GM18907 (cell line): Measurements from ENCODE around the gene USH2A.

ENCODE experiments used
- ATAC-seq: cut with Tn5 transposase; IDR thresholded peaks from one replicate; pipeline ENCODE4 v1.9.1; 2021; ENCODE audit warnings: mild to moderate bottlenecking, moderate library complexity; ENCODE audit not compliant: unreplicated experiment

USH2A gene

DNA sequence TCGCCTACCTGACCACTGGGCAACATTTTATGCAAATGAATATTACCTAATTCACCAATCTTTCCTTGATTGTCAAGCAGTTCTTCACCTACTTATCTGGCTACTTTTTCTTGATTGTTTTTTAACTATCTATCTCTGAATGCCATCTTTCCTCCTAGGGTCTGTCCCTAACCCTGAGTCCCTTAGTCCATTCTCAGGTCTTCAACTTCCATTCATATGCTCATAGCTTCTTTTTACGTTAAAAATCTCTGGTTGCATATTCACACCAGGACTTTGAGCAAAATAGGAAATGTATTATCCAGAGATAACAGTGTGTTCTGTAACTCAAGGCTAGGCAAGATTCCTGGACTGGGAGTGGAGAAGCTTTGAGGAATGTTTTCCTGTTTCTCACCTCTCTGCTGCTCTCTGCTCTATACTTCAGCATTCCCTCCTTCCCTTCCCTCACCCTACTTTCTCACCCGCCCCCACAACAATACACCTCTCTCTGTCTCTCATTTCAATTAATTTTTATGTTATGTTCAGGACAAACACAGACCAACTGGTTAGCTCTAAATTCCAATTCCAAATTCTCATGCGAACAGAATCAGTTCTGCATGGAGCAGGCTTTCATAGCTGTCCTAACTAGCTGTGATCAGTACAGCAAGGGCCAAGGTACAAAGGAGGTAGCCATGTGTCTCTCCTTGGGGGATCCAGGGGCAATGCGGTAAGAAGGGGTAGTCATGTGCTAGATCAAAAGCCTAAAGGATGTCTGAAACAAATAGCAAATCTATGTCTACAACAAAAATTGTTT, 278.4 kb downstream of the USH2A start:
- ATAC-seq, result no peak

DNA sequence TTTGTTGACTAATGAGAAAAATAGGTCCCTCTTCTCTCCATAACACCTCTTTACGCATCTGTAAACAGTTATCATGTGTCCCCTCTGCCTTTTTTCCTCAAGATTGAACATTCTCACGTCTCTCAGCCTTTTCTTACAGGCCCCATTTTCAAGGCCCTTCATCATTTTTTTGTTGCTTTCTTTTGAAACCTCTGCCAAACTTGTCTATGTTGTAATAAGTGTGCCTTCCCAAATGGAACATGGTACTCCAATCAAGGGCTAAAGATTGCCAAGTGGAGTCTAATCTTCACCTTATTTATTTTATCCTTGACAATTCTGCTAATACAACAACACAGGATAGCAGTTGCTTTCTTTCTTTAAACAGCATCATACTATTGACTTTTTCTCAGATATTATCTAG, 280.3 kb downstream of the USH2A start:
- ATAC-seq, result no peak

DNA sequence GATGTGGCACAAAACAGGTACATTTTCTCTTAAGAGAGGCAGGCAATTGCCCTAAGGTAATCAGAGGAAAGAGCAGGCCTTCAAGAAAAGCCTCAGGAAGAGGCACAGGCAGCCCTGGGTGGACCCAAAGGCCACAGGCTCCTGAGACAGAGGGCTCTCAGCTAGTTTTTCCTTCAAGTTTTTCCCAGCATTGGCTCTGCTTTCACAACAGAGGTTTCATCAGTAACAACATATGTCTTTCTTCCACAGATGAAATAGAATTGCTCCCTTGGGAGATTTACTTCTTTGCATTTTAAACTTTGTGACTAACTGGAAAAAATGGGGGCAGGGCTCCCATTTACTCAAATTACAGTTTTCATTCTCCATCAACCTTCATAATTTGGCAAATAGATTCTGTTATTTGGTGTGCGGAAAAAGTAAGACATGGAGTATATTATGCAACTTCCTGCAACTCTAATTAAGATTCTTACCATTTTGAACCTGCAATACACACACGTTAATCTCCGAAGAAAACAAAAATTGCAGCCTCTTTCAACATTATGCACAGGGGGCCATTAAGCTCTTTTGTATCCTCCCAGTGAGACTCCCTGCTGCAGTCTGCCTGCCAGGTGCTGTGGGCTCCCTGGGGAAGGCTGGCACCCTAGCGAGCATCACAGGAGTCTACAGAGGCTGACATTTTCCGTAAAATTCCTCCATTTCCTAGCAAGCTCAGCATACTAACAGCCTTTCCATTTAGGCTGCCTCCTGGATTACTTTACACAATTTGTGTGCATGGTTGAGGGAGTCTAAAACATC, 282.3 kb downstream of the USH2A start:
- no peak for ATAC-seq

DNA sequence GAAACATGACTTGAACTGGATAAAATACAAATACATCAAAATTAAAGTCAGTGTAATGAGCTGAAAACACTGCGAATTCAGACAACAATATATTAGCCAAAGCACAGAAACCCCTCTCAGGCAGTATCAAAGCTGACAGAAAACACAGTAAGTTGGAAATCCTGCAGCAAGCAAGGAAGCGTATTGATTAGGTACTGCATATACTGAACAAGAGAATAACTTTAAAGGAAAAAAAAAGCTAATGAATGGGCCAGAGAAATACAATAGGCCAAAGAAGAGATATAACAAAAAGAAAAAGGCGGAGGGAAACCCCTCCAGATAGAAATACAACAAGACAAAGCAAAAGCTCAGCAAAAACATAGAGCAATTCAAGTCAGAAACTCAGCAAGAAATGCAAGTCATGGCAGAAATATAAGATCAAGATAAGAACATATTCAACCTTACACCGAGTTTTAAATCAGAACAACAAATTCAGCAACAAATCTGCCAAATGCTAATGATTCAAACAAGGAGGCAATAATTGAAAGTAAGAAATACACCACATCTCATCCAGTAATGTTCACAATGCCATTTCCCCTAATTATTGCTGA, 299.0 kb downstream of the USH2A start:
- no peak for ATAC-seq

DNA sequence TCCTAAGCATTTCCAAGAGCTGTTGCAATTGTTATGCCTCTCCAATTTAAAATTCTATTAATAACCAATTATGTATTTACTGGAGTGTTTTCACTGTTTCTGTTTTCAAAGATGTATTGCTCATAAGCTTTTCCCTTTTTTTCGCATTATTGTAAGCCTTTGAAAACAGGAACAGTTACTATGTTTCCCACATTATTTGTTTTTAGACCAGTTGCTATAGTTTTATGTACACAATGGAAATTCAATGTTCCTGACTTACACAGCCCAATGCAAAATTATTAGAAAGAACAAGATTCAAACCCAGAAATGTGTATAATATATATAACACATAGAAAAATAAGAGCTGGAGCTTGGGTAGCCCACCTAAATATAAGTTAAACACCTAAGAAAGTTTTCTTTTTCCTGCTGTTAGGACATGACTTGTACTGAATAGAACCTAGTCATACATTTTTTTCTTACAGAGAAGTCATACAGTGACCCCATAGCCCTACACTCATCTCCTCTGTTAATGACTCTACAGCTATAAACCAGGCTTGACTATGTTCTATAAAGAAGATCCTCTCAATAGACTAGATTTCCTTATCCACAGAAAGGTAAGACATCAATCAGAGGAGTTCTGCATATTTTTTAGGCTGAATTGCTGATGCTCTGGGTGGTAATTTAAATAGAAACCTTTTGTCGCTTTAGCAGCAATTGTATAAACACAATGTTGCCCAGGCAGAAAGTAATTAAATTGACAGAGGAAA, 299.6 kb downstream of the USH2A start:
- no peak for ATAC-seq

DNA sequence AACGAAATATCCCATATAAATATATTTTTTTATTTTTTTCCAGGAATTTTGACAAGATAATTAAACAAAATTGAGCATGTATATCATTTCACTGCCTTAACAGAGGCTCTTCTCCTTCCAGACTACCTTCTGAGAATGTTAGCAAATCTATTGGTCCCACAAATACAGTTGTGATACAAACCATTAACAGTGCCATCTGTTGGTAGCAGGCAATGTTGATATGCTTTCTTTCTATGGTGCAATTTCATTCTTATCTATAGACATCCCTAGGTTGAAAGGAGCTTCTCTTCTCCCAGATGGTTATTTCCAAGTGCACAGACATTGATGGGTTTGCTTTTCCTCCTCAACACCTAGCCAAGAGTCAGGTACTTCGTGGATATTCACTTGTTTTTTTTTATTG, 303.6 kb downstream of the USH2A start:
- ATAC-seq, result no peak

DNA sequence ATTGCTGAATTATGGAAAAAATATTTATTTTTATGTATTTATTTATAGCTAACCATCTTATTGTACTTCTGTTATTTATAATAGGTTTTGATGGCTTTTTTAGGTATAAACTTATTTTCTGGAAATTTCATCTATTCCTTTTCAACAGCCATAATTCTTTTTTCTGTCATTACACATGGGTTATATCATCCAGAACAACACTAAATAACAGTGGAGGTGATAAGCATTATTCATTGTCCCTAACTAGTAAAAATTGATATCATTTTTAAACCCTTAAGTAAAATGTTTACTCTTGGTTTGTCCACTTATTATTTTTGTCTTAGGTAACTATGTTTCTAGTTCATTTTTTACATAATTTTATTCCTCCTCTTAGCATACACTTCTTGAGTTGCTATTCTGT, 309.1 kb downstream of the USH2A start:
- no peak for ATAC-seq

DNA sequence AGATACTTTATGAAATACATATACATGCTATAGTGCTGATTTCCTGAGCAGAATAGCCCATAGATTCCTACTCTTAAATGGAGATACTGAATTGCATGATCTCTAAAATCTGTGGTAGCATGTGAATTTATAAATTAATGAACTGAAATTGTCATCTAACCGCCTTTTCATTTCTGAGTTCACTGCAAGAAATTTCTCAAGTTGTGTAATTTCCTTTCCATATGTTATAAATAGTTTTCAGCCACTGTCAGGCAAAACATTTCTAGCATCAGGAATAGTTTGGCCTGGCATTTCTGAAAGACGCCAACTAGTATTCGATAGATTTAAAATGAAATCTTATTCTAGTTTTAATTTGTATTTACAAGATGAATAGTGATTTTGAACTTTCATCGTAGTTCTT, 310.1 kb downstream of the USH2A start:
- ATAC-seq, result no peak

DNA sequence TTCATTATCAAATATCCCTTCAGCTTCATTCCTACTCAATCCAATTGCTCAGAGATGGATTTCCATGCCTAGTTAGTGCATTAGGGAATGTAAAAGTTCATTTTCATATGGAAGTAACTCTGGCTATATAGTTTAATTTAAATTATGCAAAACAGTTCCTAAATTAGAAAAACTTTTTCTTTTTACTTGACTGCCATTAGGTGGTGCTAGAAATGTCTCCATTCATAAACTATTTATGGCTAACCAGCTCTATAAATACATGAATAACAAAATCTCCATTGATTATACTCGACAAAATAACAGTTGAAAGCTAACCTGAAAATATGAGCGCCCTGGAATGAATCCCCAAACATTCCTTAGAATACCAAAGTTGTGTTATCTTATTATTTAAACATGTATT, 311.4 kb downstream of the USH2A start:
- no peak for ATAC-seq

DNA sequence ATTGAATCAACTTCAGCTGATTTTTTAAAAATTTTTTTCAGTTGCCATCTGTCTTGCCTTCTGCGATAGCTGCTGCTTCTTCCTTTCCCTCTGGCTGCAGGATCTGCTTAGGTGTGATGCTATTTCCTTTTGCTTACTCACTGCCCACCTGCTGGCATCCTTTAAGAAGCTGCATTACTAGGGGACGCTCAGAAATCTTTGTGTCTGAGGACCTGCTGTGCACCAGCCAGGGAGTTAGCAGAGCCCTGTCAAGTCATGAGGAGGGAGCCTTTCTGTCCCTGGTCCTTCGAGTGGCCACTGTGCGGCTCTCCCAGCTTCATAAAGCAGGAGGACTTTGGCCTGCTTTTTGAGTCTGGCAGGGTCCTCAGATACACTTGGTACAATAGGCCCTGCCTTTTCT, 327.8 kb downstream of the USH2A start:
- no peak for ATAC-seq

DNA sequence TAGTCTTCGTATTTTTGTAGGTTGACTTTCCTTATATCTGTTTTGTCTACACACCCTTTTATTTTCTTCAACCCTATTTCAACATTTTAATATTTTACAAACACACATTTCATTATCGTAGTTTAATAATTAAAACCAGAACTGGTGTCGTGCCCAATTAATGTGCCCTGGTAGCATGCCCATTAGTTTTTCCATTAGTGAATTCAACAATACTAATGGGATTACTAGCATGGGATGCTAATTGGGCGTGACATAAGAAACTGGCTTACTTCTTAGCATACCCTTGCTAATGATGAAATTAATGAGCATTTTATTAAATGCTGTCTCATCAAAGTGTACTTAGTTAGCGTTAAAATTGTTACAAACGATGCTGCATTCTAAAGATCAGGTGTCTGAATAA, 332.7 kb downstream of the USH2A start:
- no peak for ATAC-seq

DNA sequence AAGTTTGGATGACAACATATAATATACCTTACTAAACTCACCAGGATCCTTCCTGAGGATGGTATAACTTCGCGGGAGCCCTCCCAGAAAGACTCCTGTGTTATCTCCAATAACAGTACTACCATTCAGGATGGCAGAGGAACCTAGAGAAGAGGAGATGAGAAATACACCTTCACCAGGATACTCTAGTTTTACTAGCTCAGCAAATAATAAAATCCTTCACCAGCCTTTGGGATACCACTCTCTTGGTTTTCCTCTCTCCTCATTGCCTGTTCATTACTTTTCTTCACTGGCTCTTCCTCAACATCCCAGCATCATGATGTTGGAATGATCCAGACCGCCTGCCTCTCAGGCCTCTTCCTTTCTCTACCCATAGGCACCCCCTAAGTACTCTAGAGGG, 336.6 kb downstream of the USH2A start:
- ATAC-seq, result no peak

DNA sequence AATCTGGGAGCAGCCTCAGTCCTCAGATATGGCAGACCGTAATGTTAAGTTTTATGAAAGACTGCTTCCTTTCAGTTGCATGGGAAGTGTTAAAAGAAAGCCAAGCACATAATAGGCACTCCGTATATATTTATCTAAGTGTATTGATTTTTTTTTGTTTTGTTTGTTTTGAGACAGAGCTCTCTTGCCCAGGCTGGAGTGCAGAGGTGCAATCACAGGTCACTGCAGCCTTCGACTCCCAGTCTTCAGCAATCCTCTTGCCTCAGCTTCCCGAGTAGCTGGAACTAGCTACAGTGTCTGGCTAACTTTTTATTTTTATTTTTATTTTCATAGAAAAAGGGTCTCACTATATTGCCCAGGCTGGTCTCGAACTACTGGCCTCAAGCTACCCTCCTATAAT, 341.8 kb downstream of the USH2A start:
- ATAC-seq, result no peak

DNA sequence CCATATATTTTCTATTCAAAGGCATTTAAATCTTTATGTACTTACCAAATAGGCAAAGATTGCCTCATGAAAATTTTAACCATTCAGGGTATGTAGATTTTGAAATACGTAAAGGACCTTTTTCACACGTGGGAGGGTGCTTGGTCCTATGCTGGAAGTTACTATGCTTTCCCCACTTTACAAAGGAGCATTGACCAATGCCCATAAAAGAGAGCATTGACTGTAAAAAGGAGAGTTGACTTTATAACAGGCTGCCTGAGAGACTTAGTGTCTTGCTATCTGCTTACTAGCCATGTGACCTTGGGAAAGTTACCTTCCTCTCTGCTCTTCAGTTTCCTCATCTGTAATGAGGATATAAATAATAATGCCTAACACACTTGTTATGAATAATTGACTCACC, 346.5 kb downstream of the USH2A start:
- no peak for ATAC-seq

DNA sequence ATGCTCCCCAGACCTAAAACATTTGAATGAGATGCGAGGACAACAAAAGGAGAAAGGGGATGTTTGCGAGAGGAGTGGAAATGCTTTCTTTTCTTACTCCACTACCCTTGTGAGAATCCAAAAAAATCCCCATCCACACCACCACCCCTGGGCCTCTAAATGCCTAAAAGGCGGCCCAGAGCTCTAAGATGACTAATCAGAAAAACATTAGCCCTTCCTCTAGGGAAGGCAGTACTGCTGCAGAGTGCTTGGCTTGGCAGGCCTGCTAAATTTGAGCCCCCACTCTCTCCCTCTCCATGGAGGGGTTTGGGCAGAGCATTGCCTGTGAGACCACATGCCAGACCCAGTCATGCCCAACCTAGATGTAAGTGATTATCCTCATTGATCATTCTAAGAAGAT, 347.9 kb downstream of the USH2A start:
- ATAC-seq, result no peak

DNA sequence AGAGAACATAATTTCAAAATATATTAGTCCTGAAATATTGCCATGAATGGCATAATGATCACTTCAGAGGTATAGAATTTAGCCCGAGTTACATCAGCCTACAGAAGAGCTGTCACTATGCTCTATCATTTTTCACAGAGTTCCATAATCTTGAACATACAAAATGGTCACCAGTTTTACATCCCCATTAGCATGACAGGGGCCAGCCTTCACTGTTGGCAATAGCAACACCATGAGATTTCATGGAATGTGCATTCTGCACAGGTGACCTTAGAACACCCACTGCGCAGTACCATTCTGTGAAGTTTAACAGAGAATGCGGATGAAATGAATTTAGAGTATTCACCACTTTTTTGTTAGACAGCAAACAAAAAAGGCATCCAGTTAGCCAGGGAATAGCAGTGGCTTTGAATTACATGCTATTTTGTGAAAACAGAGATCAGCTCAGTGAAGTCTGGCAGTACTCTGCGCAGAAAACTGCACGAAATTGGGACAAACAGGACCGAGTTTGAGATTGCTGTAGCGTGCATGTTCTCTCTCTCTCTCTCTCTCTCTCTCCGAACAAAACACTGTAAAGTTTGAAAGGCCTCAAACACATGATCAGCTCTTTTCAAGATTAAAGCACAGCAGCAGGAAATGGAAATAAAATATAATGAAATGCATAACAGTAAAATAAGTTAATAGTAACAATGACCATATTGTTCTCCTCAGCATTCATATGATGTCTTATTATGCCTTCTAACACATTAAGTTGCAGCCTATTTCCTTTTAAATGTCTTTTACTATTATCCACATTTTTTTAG, 349.3 kb downstream of the USH2A start:
- ATAC-seq, result no peak

DNA sequence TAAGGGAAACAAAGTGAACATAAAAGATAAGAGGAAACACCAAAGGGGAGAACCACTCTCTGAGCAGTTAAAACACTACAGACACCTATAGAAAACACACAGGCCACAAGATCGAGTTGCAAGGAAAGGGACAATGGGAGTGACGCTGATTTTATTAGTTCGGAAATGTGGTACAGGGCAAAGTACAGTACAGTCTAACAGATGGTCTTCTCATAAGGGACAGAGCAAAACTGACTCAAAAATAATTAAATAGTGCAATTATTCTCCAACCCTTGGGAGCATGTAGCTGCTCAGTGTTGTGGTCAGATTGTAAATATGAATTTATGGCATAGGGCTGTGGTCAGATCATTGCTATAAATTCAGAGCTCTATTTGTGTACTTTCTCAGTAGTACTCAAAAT, 352.0 kb downstream of the USH2A start:
- ATAC-seq, result no peak

DNA sequence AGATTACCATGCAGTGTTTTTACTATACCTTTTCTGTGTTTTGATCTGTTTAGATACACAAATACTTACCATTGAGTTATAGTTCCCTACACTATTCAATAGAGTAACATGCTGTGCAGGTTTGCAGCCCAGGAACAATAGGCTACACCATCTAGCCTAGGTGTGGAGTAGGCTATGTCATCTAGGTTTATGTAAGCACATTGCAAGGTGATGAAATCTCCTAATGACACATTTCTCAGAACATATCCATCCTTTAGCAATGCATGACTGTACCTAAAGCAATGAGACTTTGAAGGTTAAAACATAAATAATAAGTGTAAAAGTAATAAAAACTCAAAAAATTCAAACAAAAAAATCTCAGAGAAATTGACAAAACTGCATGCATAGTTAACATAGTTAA, 358.6 kb downstream of the USH2A start:
- no peak for ATAC-seq

DNA sequence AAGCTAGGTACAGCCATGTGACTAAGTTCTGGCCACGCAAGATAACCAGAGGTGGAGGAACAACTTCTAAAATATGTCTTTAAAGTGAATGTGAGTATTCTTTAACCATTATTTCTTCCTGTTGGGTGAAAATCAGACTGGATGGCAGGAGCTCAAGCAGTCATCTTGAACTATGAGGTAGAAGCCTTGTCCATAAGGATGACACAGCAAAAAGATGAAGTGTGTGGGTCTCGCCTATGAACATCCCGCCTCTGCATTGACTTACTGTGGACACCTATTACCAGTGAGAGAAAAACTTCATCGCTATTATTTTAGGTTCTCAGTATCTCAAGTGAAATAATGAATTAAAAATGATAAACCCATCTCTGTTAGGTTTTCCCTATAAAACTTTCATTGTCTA, 365.3 kb downstream of the USH2A start:
- ATAC-seq, result no peak

DNA sequence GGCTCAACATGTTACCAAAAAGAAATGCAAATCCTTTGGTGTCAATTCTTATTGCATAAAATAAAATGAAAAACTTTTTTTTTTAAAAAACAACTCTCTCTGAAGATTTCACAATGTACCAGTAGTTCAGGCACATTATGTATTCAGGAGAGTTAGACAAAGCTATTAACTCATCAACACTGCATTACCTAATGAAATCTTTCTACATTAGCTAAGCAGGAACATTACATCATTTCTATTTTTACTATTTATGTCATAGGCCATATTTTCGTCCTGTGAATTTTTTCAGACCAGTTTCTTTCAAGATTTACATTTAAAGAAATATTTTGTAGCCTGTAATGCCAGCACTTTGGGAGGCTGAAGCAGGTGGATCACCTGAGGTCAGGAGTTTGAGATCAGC, 366.2 kb downstream of the USH2A start:
- ATAC-seq, result no peak

DNA sequence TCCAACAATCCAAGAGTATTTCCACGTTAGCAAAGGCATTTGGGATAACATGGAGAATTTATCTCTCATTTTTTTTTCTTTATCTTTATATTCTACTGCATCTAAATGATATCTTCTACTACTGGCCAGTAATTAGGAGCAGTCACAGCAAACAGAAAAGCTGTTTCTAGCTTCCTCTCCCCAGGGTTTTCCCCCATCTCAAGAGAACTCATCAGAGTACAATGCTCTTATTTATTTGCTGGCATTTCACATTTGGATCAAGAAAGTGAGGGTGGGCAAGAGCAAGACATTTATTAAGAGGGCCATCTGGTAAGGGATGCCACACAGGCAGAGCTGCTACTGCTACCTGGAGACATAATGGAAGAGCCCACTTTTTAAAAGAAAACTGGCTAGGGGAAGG, 368.2 kb downstream of the USH2A start:
- ATAC-seq, result no peak
